GM21423 (cell line): ENCODE measurements around the gene CFAP157.

Source experiments
- ATAC-seq: cut with Tn5 transposase; IDR thresholded peaks from one replicate; pipeline ENCODE4 v1.9.1; 2021; ENCODE audit warnings: mild to moderate bottlenecking, moderate library complexity; ENCODE audit not compliant: unreplicated experiment

The CFAP157 gene

GRCh38 chr9:127692071-127692470 lies 14.7 kb upstream of the CFAP157 start:
- no peak for ATAC-seq

GRCh38 chr9:127693143-127693542 lies 13.6 kb upstream of the CFAP157 start:
- no peak for ATAC-seq

GRCh38 chr9:127693697-127694096 lies 13.1 kb upstream of the CFAP157 start:
- no peak for ATAC-seq

DNA sequence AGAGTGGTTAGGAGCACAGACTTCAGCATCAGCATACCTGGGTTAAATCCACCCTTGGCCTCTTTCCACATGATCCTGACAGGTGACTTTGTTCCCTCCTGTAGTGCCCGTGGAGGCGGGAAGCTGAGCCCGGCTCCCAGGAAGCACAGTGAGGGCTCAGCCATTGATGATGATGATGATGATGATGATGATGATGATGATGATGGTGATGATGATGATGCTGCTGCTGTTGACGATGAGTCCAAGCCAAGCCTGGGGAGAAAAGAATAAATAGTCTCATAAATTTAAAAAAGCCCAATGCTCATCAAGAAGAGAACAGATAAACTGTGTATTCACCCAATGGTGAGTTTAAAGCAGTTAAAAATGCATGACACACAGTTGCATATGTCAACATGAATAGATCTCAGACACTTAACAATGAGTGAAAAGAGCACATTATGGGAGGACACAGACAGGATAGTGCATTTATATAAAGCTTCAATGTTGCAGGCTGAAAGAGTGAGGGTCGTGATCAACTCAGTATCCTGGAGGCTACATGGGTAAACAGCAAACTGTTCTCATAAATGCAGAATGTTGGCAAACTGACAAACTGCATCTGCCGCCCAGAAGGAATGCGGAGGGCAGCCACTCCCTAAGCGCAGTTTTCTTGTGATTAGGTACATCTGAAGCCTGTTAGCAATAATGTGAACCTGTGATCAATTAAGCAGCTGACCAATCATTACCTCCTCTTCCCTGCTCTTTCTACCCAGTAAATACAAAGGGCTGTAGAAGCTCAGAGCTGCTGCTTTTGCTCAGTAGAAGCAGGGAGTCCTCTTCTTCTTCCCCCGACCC lies 11.7 kb upstream of the CFAP157 start:
- no peak for ATAC-seq

GRCh38 chr9:127697575-127697974 lies 9.2 kb upstream of the CFAP157 start:
- no peak for ATAC-seq

DNA sequence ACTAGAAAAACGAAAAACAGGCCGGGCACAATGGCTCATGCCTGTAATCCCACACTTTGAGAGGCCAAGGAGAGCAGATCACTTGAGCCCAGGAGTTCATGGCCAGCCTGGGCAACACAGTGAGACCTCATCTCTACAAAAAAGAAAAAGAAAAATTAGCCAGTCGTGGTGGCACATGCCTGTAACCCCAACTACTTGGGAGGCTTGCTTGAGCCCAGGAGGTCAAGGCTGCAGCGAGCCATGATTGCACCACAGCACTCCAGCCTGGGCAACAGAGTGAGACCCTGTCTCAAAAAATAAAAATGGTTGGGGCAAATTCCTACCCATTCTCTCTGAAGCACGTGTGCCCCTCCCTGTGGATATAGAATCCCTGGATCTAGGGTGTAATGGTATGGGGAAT lies 8.4 kb upstream of the CFAP157 start:
- ATAC-seq = no peak

DNA sequence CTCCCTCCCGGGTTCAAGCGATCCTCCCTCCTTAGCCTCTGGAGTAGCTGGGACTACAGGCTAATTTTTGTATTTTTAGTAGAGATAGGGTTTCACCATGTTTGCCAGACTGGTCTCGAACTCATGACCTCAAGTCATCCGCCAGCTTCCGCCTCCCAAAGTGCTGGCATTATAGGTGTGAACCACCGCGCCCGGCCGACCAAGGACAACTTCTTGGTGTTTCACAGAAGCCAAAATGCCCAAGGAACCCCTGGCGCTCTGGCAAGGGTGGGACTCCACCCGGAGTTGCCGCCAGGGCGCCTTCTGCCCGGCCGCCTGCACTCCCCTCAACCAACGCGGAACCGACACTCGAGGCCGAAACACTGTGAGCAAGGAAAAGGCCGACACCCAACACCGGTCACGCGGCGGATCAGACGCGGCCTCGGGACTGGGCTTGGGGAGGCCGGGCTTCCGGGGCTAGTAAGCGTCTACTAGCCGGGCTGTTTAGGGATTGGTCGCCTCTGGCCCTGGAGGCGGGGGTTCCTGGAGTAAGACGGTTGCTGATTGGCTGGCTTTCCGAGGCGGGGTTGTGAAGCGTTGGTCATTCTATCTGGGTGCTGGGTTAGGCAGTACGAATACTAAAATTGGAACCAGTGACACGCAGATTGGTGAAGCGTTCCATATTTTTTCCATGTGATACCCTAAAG lies 7.7 kb upstream of the CFAP157 start:
- ATAC-seq = peak; percentile 88

- ATAC-seq = no peak
These were observed 6.6 kb upstream of the CFAP157 start for GRCh38 chr9:127700140-127700539.

DNA sequence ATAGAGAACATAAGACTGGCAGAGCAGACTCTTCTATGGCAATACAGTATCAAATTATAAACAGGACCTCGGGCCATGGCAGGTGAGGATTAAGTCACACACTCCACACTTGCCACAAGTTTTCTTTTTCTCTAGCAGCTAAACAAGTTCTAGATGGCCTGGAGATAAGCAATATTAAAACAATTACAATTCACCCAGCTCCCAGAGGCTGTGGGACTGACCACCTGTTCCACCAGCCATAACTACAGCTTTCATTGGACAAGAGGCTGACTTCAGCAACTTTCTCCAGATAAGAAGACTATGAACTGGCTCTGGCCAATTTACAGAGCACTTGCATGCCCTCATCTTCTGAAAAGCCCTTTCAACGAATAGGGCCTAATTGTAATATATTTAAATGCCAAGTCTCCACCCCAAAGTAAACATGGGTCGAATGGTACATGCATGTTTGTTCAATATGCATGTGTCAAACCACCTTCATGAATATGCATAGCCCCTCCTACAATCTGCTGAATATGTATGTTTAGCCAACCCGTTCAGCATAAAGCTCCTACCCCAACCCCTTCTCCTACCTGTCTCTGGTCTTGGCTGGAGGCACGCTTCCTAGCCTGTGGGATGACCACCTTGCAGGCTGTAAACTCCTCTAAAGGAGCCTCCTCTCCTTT lies 6.1 kb upstream of the CFAP157 start:
- no peak for ATAC-seq

GRCh38 chr9:127703289-127703946 lies 3.4 kb upstream of the CFAP157 start:
- no peak for ATAC-seq

GRCh38 chr9:127705577-127706379 lies 1.0 kb upstream of the CFAP157 start:
- ATAC-seq = no peak

GRCh38 chr9:127707766-127708165 lies 978 bp downstream of the CFAP157 start:
- ATAC-seq = no peak

DNA sequence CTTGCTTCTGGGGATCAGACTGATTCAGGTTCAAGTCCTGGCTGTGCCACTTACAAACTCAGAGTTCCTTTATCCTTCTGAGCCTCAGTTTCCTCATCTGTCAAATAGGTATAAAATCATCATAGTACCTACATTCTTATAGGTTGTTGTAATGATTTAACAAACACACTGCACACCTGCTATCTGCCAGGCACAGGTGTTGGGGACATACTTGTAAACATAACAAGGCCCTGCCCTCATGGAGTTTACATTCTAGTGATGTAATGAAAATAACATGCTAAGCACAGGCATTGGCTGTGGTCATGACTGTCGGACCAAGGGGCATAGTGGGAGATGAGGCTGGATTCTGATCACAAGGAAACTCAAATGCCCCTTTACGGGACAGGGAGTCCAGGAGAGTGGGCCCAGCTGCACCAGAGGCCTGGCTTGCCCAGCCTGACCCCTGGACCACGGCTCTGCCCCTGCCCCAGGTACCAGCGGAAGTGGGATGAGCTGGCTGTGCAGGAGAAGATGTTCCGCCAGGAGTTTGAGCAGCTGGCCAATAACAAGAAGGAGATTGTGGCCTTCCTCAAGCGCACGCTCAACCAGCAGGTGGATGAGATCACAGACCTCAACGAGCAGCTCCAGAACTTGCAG lies 2.3 kb downstream of the CFAP157 start:
- ATAC-seq = no peak

DNA sequence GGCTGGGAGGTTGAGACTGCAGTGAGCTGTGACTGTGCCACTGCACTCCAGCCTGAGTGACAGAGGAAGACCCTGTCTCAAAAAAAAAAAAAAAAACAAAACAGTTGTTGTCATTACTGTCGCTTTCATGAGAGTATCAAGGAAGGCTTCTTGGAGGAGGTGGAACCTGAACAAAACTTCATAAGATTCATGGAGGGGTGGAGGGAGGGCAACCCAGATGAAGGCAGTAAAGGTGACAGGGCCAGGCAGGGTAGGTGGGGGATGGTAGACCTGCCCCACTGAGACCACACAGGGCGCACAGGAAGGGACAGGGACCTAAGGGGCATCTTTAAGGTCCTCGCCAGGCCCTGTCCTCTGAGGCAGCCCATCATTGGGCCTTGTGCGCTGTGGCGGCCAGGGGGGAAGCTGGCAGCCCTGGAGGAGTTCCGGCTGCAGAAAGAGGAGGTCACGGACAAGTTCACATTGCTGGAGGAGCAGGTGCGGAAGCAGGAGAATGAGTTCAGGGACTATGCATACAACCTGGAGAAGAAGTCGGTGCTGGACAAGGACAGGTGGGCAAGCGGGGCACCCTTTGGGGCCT lies 3.5 kb downstream of the CFAP157 start:
- ATAC-seq = no peak

DNA sequence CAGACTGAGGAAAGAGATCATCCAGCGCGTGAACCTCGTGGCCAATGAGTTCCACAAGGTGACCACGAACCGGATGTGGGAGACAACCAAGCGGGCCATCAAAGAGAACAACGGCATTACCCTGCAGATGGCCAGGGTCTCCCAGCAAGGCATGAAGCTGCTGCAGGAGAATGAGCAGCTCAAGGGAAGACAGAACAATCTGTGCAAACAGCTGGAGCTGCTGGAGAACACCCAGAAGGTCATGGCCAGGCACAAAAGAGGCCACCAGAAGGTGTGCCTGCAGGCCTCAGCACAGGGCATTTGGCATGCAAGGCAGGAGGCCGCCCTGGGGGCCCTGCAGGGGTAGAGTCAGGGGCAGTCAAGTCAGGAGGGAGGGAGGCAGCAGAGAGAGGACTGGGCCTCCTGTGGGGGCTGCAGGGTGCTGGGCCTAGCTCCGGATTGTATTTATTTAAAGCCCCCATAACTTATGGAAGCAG lies 4.5 kb downstream of the CFAP157 start:
- no peak for ATAC-seq

- no peak for ATAC-seq
These were observed 5.1 kb downstream of the CFAP157 start for GRCh38 chr9:127711831-127712274.

DNA sequence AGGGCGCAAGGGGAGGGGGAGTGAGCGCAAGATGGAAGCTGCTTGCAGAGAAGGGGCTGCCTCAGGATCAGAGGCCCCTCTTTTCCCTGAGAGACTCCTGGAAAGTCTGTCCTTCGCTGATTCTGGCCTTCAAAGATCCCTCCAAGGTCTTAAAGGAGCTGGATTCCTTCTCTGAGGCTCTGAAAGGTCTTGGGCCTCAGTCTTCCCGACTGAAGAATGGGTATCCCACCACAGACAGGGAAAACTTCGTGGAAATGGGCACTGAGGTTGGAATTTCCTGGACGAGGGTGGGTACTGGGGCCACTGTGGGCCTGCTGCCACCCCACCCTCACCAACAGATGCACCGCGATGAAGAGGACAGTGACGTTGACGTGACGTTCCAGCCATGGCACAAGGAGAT lies 5.6 kb downstream of the CFAP157 start:
- no peak for ATAC-seq

GRCh38 chr9:127712867-127713266 lies 6.1 kb downstream of the CFAP157 start:
- ATAC-seq = no peak

DNA sequence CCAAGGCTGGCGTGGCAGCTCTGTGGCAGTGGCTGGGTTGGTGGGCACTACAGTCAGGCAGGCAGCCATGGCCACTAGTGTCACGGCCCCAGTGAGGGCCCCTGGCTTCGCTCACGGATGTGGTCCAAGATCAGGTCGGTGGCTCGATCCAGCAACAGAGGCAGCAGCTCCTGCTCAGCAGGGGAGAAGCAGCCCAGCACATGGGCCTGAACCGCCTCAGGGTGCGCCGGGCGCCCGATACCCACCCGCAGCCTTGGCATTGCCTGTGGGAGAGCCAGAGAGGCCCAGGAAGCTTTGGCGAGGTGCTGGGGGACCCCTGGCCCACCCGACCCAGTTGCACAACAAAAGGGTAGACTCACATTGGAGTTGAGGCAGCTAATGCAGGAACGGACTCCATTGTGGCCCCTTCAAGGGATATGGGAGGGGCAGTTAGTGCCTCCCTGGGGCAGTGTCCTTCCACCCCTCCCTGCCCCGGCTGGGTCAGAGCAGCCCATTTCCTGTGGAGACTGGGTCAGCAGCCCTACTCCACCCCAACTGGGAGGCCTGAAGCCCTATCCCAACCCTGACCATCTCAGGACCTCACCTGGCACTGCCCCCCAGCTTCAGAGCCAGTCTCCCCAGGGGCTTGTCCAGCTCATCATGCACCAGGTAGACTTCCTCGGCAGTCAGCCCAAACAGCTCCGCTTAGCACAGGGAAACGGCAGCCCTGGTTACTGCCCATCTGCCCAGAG lies 7.4 kb downstream of the CFAP157 start:
- ATAC-seq = no peak
